Hepatocyte (in vitro differentiated cells): Measurements from ENCODE around the gene ZNF750. TPM values are rescaled to one million over a fixed set of nuclear protein-coding genes. Genes with fewer than 3 reads are reported as not detected.

ENCODE experiments used
- DNase-seq: peaks from one replicate; pipeline ENCODE4 v3.0.0-alpha.2; 2016; ENCODE audit warnings: low spot score
- H2AFZ ChIP-seq: fragments of 200-600 bp; sonication (generic); 2 replicates; pipeline ENCODE4 v1.6.0; 2016; ENCODE audit warnings: antibody characterized with exemption, mild to moderate bottlenecking
- H3K27ac ChIP-seq: fragments of 200-600 bp; sonication (generic); 2 replicates; pipeline ENCODE4 v1.5.1; 2016; ENCODE audit warnings: mild to moderate bottlenecking
- H3K27me3 ChIP-seq: fragments of 200-600 bp; sonication (generic); 2 replicates; pipeline ENCODE4 v1.6.1; 2016
- H3K36me3 ChIP-seq: fragments of 200-600 bp; sonication (generic); replicated peaks from 2 replicates; pipeline ENCODE4 v1.5.1; 2016; ENCODE audit warnings: low read depth; ENCODE audit not compliant: insufficient read depth
- H3K4me1 ChIP-seq: fragments of 200-600 bp; sonication (generic); 2 replicates; pipeline ENCODE4 v1.5.1; 2016; ENCODE audit warnings: mild to moderate bottlenecking, moderate library complexity; ENCODE audit not compliant: insufficient read depth
- H3K4me2 ChIP-seq: fragments of 200-600 bp; sonication (generic); 2 replicates; pipeline ENCODE4 v1.6.0; 2016
- H3K4me3 ChIP-seq: fragments of 200-600 bp; sonication (generic); 2 replicates; pipeline ENCODE4 v1.5.1; 2016; ENCODE audit warnings: mild to moderate bottlenecking
- H3K79me2 ChIP-seq: fragments of 200-600 bp; sonication (generic); 2 replicates; pipeline ENCODE4 v1.6.0; 2017; ENCODE audit warnings: mild to moderate bottlenecking
- H3K9me2 ChIP-seq: fragments of 200-600 bp; sonication (generic); replicated peaks from 2 replicates; pipeline ENCODE4 v1.6.0; 2017; ENCODE audit warnings: mild to moderate bottlenecking; ENCODE audit not compliant: insufficient read depth
- H3K9me3 ChIP-seq: fragments of 200-600 bp; sonication (generic); 2 replicates; pipeline ENCODE4 v1.5.1; 2016; ENCODE audit warnings: low read depth, mild to moderate bottlenecking
- H4K20me1 ChIP-seq: fragments of 200-600 bp; sonication (generic); 2 replicates; pipeline ENCODE4 v1.6.0; 2016; ENCODE audit warnings: mild to moderate bottlenecking; ENCODE audit not compliant: insufficient read depth, poor library complexity, severe bottlenecking
- EZH2 ChIP-seq: fragments of 200-600 bp; sonication (generic); IDR thresholded peaks from 2 replicates; pipeline ENCODE4 v1.6.1; 2016; ENCODE audit warnings: antibody characterized with exemption, mild to moderate bottlenecking, borderline replicate concordance
- EZH2phosphoT487 ChIP-seq: fragments of 200-600 bp; sonication (generic); IDR thresholded peaks from one replicate; pipeline ENCODE4 v1.6.1; 2018; ENCODE audit warnings: antibody characterized with exemption, mild to moderate bottlenecking, low read depth, moderate library complexity; ENCODE audit not compliant: unreplicated experiment, severe bottlenecking
- WGBS: methylation state at CpG from one replicate; pipeline ENCODE4 v1.1.6; 2016; ENCODE audit warnings: low lambda C conversion rate; ENCODE audit errors: missing lambda C conversion rate; 5-methylcytosine and 5-hydroxymethylcytosine counted together
- polyA plus RNA-seq: library from polyadenylated mRNA; unstranded; fragments of >200 nt; fragmentation: Nextera tagmentation; extraction: Ambion mirVana; gene quantifications from 2 replicates; pipeline ENCODE4 v1.2.1, GENCODE V29; 2016
- total RNA-seq: library from RNA; depleted of rRNA; stranded (reverse); fragments of >200 nt; gene quantifications from 2 replicates; pipeline ENCODE4 v1.2.3, GENCODE V29; 2014
- TF ChIP-seq, protein P1 (sequence below): fragments of 200-600 bp; sonication (generic); IDR thresholded peaks from 2 replicates; pipeline ENCODE4 v1.5.1; 2016; ENCODE audit warnings: antibody characterized with exemption, mild to moderate bottlenecking; ENCODE audit not compliant: poor library complexity

The ZNF750 gene
- total and polyA plus RNA-seq, 2 experiments from 2014 or later = 0.27 to 2.1 TPM

DNA sequence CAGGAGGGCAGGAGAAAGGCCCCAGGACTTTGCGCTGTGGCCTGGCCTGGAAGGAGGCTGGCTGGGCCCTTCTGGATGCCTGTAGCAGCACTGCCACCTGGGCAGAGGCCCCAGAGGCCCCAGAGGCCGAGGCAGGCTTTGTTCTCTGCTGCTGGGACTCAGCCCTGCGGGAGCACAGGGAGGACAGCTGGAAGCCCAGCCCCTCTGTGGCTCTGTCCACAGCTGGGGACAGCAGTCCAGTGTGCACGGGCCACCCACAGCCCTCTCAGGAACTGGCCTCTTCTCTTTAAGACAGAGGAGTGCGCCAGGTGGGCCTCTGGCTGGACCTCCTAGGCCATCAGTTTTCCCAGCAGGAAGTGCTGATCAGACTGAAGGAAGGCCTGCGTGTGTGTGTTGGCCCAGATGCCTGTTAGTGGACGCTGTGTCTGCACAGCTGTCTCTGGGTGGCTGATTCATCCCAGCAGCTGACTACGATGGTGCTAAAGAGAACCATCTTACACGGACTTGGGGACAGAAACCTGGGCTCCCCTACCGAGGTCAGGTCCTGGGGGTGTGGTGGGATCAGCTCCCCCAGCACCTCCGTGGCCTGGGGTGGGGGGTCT lies 26.9 kb upstream of the ZNF750 start:
- H3K9me2 ChIP-seq = no peaks in the 10 kb centered on the region
- no peak overlapping the region for H2AFZ ChIP-seq
- peak; percentile 58 for DNase-seq
- TF ChIP-seq EZH2phosphoT487 (no peak), EZH2 (no peak)
- TF ChIP-seq, protein P1, sequence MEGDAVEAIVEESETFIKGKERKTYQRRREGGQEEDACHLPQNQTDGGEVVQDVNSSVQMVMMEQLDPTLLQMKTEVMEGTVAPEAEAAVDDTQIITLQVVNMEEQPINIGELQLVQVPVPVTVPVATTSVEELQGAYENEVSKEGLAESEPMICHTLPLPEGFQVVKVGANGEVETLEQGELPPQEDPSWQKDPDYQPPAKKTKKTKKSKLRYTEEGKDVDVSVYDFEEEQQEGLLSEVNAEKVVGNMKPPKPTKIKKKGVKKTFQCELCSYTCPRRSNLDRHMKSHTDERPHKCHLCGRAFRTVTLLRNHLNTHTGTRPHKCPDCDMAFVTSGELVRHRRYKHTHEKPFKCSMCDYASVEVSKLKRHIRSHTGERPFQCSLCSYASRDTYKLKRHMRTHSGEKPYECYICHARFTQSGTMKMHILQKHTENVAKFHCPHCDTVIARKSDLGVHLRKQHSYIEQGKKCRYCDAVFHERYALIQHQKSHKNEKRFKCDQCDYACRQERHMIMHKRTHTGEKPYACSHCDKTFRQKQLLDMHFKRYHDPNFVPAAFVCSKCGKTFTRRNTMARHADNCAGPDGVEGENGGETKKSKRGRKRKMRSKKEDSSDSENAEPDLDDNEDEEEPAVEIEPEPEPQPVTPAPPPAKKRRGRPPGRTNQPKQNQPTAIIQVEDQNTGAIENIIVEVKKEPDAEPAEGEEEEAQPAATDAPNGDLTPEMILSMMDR = no peak
- 60% methylated on average over 11 of the region's 11 CpGs for WGBS
- peaks cover 36% of the 10 kb centered on the region for H3K4me1 ChIP-seq
- no peak overlapping the region for H3K4me2 ChIP-seq
- no peaks in the 10 kb centered on the region for H4K20me1 ChIP-seq
- H3K9me3 ChIP-seq = no peaks in the 10 kb centered on the region
- H3K4me3 ChIP-seq = no peak overlapping the region
- no peaks in the 10 kb centered on the region for H3K36me3 ChIP-seq
- H3K27me3 ChIP-seq = no peaks in the 10 kb centered on the region
- peak overlapping the region; percentile 61 for H3K27ac ChIP-seq
- H3K79me2 ChIP-seq = peaks cover 4% of the 10 kb centered on the region

- H3K36me3 ChIP-seq = no peaks in the 10 kb centered on the region
- no peaks in the 10 kb centered on the region for H3K9me2 ChIP-seq
- no peaks in the 10 kb centered on the region for H3K9me3 ChIP-seq
- H3K4me3 ChIP-seq = no peak overlapping the region
- H4K20me1 ChIP-seq = no peaks in the 10 kb centered on the region
- H3K27me3 ChIP-seq = no peaks in the 10 kb centered on the region
- peaks cover 4% of the 10 kb centered on the region for H3K79me2 ChIP-seq
- H3K27ac ChIP-seq = peak overlapping the region; percentile 61
- H2AFZ ChIP-seq = no peak overlapping the region
- H3K4me1 ChIP-seq = peaks cover 36% of the 10 kb centered on the region
- H3K4me2 ChIP-seq = no peak overlapping the region
- 72% methylated on average over 9 of the region's 9 CpGs for WGBS
- no peak for DNase-seq
- TF ChIP-seq, protein P1 = no peak
- no peak for TF ChIP-seq EZH2phosphoT487
- no peak for TF ChIP-seq EZH2
Measured at GRCh38 chr17:82865774-82866395, 26.1 kb upstream of the ZNF750 start.

- Histone ChIP-seq H3K9me3 (no peaks in the 10 kb centered on the region), H4K20me1 (no peaks in the 10 kb centered on the region), H3K79me2 (peaks cover 4% of the 10 kb centered on the region), H3K4me2 (no peak overlapping the region), H3K9me2 (no peaks in the 10 kb centered on the region), H3K27ac (no peak overlapping the region), H3K36me3 (no peaks in the 10 kb centered on the region), H2AFZ (no peak overlapping the region), H3K27me3 (no peaks in the 10 kb centered on the region), H3K4me1 (peaks cover 39% of the 10 kb centered on the region), H3K4me3 (no peak overlapping the region)
- 94% methylated on average over 22 of the region's 23 CpGs for WGBS
- DNase-seq = no peak
- TF ChIP-seq, protein P1 = no peak
- TF ChIP-seq EZH2phosphoT487 = no peak
- TF ChIP-seq EZH2 = no peak
Measured at GRCh38 chr17:82865274-82865673, 25.5 kb upstream of the ZNF750 start.
